HEK293 (cell line): Measurements from ENCODE around the gene ZNF506.

Source experiments
- BCL11B ChIP-seq: fragments of 450-650 bp; formaldehyde crosslinking; IDR thresholded peaks from 2 replicates; pipeline ENCODE4 v1.5.1; 2016; ENCODE audit warnings: low read depth, missing biosample characterization, missing genetic modification characterization
- KLF7 ChIP-seq: fragments of 450-650 bp; formaldehyde crosslinking; IDR thresholded peaks from 2 replicates; pipeline ENCODE4 v1.5.1; 2016; ENCODE audit warnings: missing biosample characterization, missing genetic modification characterization, borderline replicate concordance
- MEIS1 ChIP-seq: sonication (generic); formaldehyde crosslinking; IDR thresholded peaks from 2 replicates; pipeline ENCODE4 v1.8.1; 2022; ENCODE audit warnings: missing genetic modification reagents, mild to moderate bottlenecking, borderline replicate concordance
- PRDM1 ChIP-seq: fragments of 450-650 bp; formaldehyde crosslinking; IDR thresholded peaks from 2 replicates; pipeline ENCODE4; 2016; ENCODE audit warnings: missing biosample characterization, missing genetic modification characterization
- RBAK ChIP-seq: fragments of 450-650 bp; formaldehyde crosslinking; IDR thresholded peaks from 2 replicates; pipeline ENCODE4 v1.5.1; 2016; ENCODE audit warnings: missing biosample characterization, missing genetic modification characterization
- SALL2 ChIP-seq: fragments of 450-650 bp; formaldehyde crosslinking; IDR thresholded peaks from 2 replicates; pipeline ENCODE4 v1.5.0; 2017; ENCODE audit warnings: missing biosample characterization, mild to moderate bottlenecking, missing genetic modification characterization, borderline replicate concordance
- SP2 ChIP-seq: fragments of 450-650 bp; formaldehyde crosslinking; IDR thresholded peaks from 2 replicates; pipeline ENCODE4 v1.5.1; 2016; ENCODE audit warnings: missing biosample characterization, missing genetic modification characterization
- ZBTB21 ChIP-seq: fragments of 450-650 bp; formaldehyde crosslinking; IDR thresholded peaks from 2 replicates; pipeline ENCODE4 v1.5.1; 2017; ENCODE audit warnings: missing biosample characterization, missing genetic modification characterization
- ZFP69B ChIP-seq: fragments of 450-650 bp; formaldehyde crosslinking; IDR thresholded peaks from 2 replicates; pipeline ENCODE4 v1.5.1; 2016; ENCODE audit warnings: missing biosample characterization, missing genetic modification characterization
- ZIC2 ChIP-seq: fragments of 450-650 bp; formaldehyde crosslinking; IDR thresholded peaks from 2 replicates; pipeline ENCODE4 v1.5.1; 2016; ENCODE audit warnings: missing biosample characterization, missing genetic modification characterization
- ZNF121 ChIP-seq: fragments of 450-650 bp; formaldehyde crosslinking; IDR thresholded peaks from 2 replicates; pipeline ENCODE4 v1.5.1; 2016; ENCODE audit warnings: missing biosample characterization, missing genetic modification characterization
- ZNF132 ChIP-seq: fragments of 450-650 bp; formaldehyde crosslinking; IDR thresholded peaks from 2 replicates; pipeline ENCODE4 v1.5.1; 2017; ENCODE audit warnings: missing biosample characterization, missing genetic modification characterization, borderline replicate concordance
- ZNF133 ChIP-seq: fragments of 450-650 bp; formaldehyde crosslinking; IDR thresholded peaks from 2 replicates; pipeline ENCODE4 v1.5.1; 2016; ENCODE audit warnings: missing biosample characterization, missing genetic modification characterization
- ZNF175 ChIP-seq: fragments of 450-650 bp; formaldehyde crosslinking; IDR thresholded peaks from 2 replicates; pipeline ENCODE4 v1.5.1; 2016; ENCODE audit warnings: missing biosample characterization, missing genetic modification characterization
- ZNF19 ChIP-seq: fragments of 450-650 bp; formaldehyde crosslinking; IDR thresholded peaks from 2 replicates; pipeline ENCODE4; 2016; ENCODE audit warnings: missing biosample characterization, missing genetic modification characterization, low read depth
- ZNF2 ChIP-seq: fragments of 450-650 bp; formaldehyde crosslinking; IDR thresholded peaks from 2 replicates; pipeline ENCODE4 v1.5.1; 2016; ENCODE audit warnings: missing biosample characterization, missing genetic modification characterization
- ZNF211 ChIP-seq: fragments of 450-650 bp; formaldehyde crosslinking; IDR thresholded peaks from 2 replicates; pipeline ENCODE4 v1.5.1; 2016; ENCODE audit warnings: low read depth, missing biosample characterization, missing genetic modification characterization
- ZNF23 ChIP-seq: fragments of 450-650 bp; formaldehyde crosslinking; IDR thresholded peaks from 2 replicates; pipeline ENCODE4 v1.5.1; 2016; ENCODE audit warnings: missing biosample characterization, missing genetic modification characterization, borderline replicate concordance
- ZNF239 ChIP-seq: fragments of 450-650 bp; formaldehyde crosslinking; IDR thresholded peaks from 2 replicates; pipeline ENCODE4 v1.5.1; 2016; ENCODE audit warnings: missing biosample characterization, missing genetic modification characterization
- ZNF366 ChIP-seq: fragments of 450-650 bp; formaldehyde crosslinking; conservative IDR thresholded peaks from 2 replicates; pipeline ENCODE4 v1.5.1; 2016; ENCODE audit warnings: missing biosample characterization, missing genetic modification characterization
- ZNF423 ChIP-seq: fragments of 450-650 bp; formaldehyde crosslinking; IDR thresholded peaks from 2 replicates; pipeline ENCODE4 v1.5.1; 2016; ENCODE audit warnings: missing biosample characterization, missing genetic modification characterization
- ZNF548 ChIP-seq: fragments of 450-650 bp; formaldehyde crosslinking; IDR thresholded peaks from 2 replicates; pipeline ENCODE4 v1.5.1; 2016; ENCODE audit warnings: missing biosample characterization, missing genetic modification characterization
- ZNF561 ChIP-seq: fragments of 450-650 bp; IDR thresholded peaks from 2 replicates; pipeline ENCODE4 v1.5.1; 2018; ENCODE audit warnings: missing biosample characterization, missing genetic modification characterization, borderline replicate concordance
- ZNF596 ChIP-seq: fragments of 450-650 bp; IDR thresholded peaks from 2 replicates; pipeline ENCODE4 v1.5.0; 2018; ENCODE audit warnings: missing biosample characterization, mild to moderate bottlenecking, missing genetic modification characterization, moderate library complexity
- ZNF623 ChIP-seq: fragments of 450-650 bp; formaldehyde crosslinking; IDR thresholded peaks from 2 replicates; pipeline ENCODE4 v1.5.1; 2016; ENCODE audit warnings: missing biosample characterization, missing genetic modification characterization
- ZNF624 ChIP-seq: fragments of 450-650 bp; formaldehyde crosslinking; IDR thresholded peaks from 2 replicates; pipeline ENCODE4 v1.5.1; 2017; ENCODE audit warnings: missing biosample characterization, missing genetic modification characterization
- ZNF660 ChIP-seq: fragments of 450-650 bp; IDR thresholded peaks from 2 replicates; pipeline ENCODE4 v1.5.1; 2018; ENCODE audit warnings: missing biosample characterization, mild to moderate bottlenecking, missing genetic modification characterization
- ZNF664 ChIP-seq: fragments of 450-650 bp; formaldehyde crosslinking; IDR thresholded peaks from 2 replicates; pipeline ENCODE4 v1.5.1; 2016; ENCODE audit warnings: missing biosample characterization, missing genetic modification characterization
- ZNF777 ChIP-seq: fragments of 450-650 bp; formaldehyde crosslinking; IDR thresholded peaks from 2 replicates; pipeline ENCODE4 v1.5.1; 2017; ENCODE audit warnings: missing biosample characterization, missing genetic modification characterization, borderline replicate concordance
- ZNF791 ChIP-seq: fragments of 450-650 bp; formaldehyde crosslinking; IDR thresholded peaks from 2 replicates; pipeline ENCODE4 v1.5.1; 2016; ENCODE audit warnings: missing biosample characterization, missing genetic modification characterization
- ZNF837 ChIP-seq: fragments of 450-650 bp; formaldehyde crosslinking; IDR thresholded peaks from 2 replicates; pipeline ENCODE4 v1.5.1; 2016; ENCODE audit warnings: missing biosample characterization, missing genetic modification characterization
- TF ChIP-seq, protein P1 (sequence below): sonication (generic); formaldehyde crosslinking; IDR thresholded peaks from 2 replicates; pipeline ENCODE4 v1.8.1; 2022; ENCODE audit warnings: mild to moderate bottlenecking, moderate library complexity, missing genetic modification reagents
- TF ChIP-seq, protein P2 (sequence below): fragments of 450-650 bp; formaldehyde crosslinking; IDR thresholded peaks from 2 replicates; pipeline ENCODE4 v1.5.1; 2016; ENCODE audit warnings: missing biosample characterization, missing genetic modification characterization, borderline replicate concordance
- TF ChIP-seq, protein P3 (sequence below): fragments of 450-650 bp; formaldehyde crosslinking; IDR thresholded peaks from 2 replicates; pipeline ENCODE4 v1.5.1; 2016; ENCODE audit warnings: missing biosample characterization, missing genetic modification characterization
- TF ChIP-seq, protein P4 (sequence below): fragments of 450-650 bp; formaldehyde crosslinking; IDR thresholded peaks from 2 replicates; pipeline ENCODE4 v1.5.1; 2016; ENCODE audit warnings: missing biosample characterization, missing genetic modification characterization

Gene ZNF506

DNA sequence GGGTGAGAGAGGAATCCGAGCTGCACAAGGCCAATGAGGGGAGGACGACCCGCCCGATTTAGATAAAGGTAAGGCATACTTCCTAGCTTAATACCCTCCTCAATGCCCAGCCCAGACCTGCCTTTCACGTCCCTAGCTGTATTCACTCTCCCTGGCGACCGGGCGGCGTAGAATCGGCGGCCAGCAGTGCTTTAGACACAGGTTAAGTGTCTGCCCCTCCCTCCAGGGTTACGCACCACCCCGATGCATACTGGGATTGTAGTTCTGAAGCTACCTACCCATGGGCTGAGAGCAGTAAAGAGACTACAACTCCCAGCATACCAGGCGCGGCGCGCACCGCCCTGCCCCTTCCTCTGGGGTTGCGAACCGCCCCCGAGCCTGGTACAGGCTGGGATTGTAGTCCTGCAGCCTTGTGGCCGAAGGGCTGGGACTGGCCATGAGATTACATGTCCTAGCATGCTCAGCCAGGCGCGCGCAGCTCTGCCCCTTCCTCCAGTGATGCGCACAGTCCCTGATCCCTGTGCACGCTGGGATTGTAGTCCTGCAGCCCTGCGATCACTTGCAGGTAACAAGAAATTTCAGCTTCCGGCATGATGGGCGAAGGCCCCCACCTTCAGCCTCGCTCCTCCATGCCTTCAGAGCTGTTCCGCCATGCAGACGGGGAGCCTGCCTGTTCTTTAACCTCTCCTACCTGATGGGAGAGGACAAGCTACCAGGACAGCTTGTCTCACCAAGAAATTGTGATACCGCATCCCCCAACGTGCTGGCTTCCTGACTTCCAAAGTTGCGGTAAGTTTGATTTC is 45.1 kb downstream of the ZNF506 start (continued):
- TF ChIP-seq ZNF596 (tag by site-specific recombination) (no peak), ZNF561 (no peak), ZFP69B (tag by site-specific recombination) (no peak), ZNF19 (tag by site-specific recombination) (no peak), ZNF664 (no peak), BCL11B (tag by site-specific recombination) (no peak), MEIS1 (CRISPR knock-in tag) (no peak), ZBTB21 (tag by site-specific recombination) (no peak), SALL2 (no peak), ZNF366 (no peak), ZNF211 (no peak), ZNF2 (tag by site-specific recombination) (peak; percentile 69; the same call in 1 of the 2 replicates), PRDM1 (tag by site-specific recombination) (no peak), ZNF837 (no peak), ZNF660 (tag by site-specific recombination) (no peak), RBAK (no peak), ZNF791 (tag by site-specific recombination) (no peak), KLF7 (tag by site-specific recombination) (no peak), ZNF777 (tag by site-specific recombination) (no peak), SP2 (tag by site-specific recombination) (peak; percentile 95), ZNF548 (tag by site-specific recombination) (no peak), ZNF121 (no peak), ZNF175 (no peak), ZNF623 (tag by site-specific recombination) (no peak), ZNF624 (tag by site-specific recombination) (no peak), ZNF132 (tag by site-specific recombination) (no peak), ZNF423 (tag by site-specific recombination) (no peak), ZIC2 (tag by site-specific recombination) (no peak), ZNF23 (tag by site-specific recombination) (no peak), ZNF133 (tag by site-specific recombination) (peak; percentile 64), ZNF239 (tag by site-specific recombination) (no peak)
- TF ChIP-seq, protein P1, sequence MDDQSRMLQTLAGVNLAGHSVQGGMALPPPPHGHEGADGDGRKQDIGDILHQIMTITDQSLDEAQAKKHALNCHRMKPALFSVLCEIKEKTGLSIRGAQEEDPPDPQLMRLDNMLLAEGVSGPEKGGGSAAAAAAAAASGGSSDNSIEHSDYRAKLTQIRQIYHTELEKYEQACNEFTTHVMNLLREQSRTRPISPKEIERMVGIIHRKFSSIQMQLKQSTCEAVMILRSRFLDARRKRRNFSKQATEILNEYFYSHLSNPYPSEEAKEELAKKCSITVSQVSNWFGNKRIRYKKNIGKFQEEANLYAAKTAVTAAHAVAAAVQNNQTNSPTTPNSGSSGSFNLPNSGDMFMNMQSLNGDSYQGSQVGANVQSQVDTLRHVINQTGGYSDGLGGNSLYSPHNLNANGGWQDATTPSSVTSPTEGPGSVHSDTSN, result 0 out of 2 replicates have a peak, but pooled peaks have one; percentile 41
- TF ChIP-seq, protein P2, sequence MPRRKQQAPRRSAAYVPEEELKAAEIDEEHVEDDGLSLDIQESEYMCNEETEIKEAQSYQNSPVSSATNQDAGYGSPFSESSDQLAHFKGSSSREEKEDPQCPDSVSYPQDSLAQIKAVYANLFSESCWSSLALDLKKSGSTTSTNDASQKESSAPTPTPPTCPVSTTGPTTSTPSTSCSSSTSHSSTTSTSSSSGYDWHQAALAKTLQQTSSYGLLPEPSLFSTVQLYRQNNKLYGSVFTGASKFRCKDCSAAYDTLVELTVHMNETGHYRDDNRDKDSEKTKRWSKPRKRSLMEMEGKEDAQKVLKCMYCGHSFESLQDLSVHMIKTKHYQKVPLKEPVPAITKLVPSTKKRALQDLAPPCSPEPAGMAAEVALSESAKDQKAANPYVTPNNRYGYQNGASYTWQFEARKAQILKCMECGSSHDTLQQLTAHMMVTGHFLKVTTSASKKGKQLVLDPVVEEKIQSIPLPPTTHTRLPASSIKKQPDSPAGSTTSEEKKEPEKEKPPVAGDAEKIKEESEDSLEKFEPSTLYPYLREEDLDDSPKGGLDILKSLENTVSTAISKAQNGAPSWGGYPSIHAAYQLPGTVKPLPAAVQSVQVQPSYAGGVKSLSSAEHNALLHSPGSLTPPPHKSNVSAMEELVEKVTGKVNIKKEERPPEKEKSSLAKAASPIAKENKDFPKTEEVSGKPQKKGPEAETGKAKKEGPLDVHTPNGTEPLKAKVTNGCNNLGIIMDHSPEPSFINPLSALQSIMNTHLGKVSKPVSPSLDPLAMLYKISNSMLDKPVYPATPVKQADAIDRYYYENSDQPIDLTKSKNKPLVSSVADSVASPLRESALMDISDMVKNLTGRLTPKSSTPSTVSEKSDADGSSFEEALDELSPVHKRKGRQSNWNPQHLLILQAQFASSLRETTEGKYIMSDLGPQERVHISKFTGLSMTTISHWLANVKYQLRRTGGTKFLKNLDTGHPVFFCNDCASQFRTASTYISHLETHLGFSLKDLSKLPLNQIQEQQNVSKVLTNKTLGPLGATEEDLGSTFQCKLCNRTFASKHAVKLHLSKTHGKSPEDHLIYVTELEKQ, result no peak
- TF ChIP-seq, protein P3, sequence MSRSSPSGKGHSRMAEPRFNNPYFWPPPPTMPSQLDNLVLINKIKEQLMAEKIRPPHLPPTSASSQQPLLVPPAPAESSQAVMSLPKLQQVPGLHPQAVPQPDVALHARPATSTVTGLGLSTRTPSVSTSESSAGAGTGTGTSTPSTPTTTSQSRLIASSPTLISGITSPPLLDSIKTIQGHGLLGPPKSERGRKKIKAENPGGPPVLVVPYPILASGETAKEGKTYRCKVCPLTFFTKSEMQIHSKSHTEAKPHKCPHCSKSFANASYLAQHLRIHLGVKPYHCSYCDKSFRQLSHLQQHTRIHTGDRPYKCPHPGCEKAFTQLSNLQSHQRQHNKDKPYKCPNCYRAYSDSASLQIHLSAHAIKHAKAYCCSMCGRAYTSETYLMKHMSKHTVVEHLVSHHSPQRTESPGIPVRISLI (tag by site-specific recombination), result no peak
- TF ChIP-seq, protein P4, sequence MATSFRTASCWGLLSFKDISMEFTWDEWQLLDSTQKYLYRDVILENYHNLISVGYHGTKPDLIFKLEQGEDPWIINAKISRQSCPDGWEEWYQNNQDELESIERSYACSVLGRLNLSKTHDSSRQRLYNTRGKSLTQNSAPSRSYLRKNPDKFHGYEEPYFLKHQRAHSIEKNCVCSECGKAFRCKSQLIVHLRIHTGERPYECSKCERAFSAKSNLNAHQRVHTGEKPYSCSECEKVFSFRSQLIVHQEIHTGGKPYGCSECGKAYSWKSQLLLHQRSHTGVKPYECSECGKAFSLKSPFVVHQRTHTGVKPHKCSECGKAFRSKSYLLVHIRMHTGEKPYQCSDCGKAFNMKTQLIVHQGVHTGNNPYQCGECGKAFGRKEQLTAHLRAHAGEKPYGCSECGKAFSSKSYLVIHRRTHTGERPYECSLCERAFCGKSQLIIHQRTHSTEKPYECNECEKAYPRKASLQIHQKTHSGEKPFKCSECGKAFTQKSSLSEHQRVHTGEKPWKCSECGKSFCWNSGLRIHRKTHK (tag by site-specific recombination), result no peak
